GM23338 (cell line): ENCODE measurements around the gene DUSP10.

Experiments used
- CREB1 ChIP-seq: fragments of 250-450 bp; sonication (Bioruptor Pico); IDR thresholded peaks from 2 replicates; pipeline ENCODE4 v1.5.0; 2020; ENCODE audit warnings: low read depth, mild to moderate bottlenecking, moderate library complexity
- CTCF ChIP-seq, 2 experiments: fragments of 200-600 bp in 1 of 2; sonication (generic) in 1 of 2; conservative IDR thresholded peaks; 2 replicates each; pipeline versions ENCODE4 v1.5.1 to v1.6.1; 2016 to 2017; ENCODE audit warnings: antibody characterized with exemption in 2 of 2, low read depth in 2 of 2, mild to moderate bottlenecking in 2 of 2, moderate library complexity in 1 of 2
- ETS1 ChIP-seq: IDR thresholded peaks from 2 replicates; pipeline ENCODE4 v1.6.1; 2016; ENCODE audit warnings: antibody characterized with exemption
- EZH2phosphoT487 ChIP-seq: fragments of 200-600 bp; sonication (generic); IDR thresholded peaks from one replicate; pipeline ENCODE4 v1.8.1; 2018; ENCODE audit warnings: antibody characterized with exemption; ENCODE audit not compliant: unreplicated experiment
- NANOG ChIP-seq: IDR thresholded peaks from 2 replicates; pipeline ENCODE4 v1.6.1; 2016; ENCODE audit warnings: antibody characterized with exemption, borderline replicate concordance

GRCh38 chr1:221735999-221736398, 5.9 kb downstream of the DUSP10 start:
- no peak for TF ChIP-seq CTCF (conservative IDR thresholded peaks at IDR 0.05; ENCODE audit: low read depth in 2 of 2)
- TF ChIP-seq EZH2phosphoT487, result no peak
- no peak for TF ChIP-seq ETS1
- TF ChIP-seq NANOG, result no peak
- TF ChIP-seq CREB1 (CRISPR knock-in tag), result no peak
